HT-29 (cell line): ENCODE measurements around the gene CDHR1. TPM values are rescaled to one million over a fixed set of nuclear protein-coding genes. Genes with fewer than 3 reads are reported as not detected.

Experiments
- DNase-seq: peaks from one replicate; pipeline ENCODE4 v3.0.0-alpha.2; 2015; ENCODE audit warnings: low spot score
- total RNA-seq: library from RNA; depleted of rRNA; stranded (reverse); fragments of >200 nt; shearing (Covaris generic); gene quantifications from 2 replicates; pipeline ENCODE4 v1.2.3, GENCODE V29; 2014

Gene CDHR1
- total RNA-seq, 1 experiment from 2014 or later, result not detected

DNA sequence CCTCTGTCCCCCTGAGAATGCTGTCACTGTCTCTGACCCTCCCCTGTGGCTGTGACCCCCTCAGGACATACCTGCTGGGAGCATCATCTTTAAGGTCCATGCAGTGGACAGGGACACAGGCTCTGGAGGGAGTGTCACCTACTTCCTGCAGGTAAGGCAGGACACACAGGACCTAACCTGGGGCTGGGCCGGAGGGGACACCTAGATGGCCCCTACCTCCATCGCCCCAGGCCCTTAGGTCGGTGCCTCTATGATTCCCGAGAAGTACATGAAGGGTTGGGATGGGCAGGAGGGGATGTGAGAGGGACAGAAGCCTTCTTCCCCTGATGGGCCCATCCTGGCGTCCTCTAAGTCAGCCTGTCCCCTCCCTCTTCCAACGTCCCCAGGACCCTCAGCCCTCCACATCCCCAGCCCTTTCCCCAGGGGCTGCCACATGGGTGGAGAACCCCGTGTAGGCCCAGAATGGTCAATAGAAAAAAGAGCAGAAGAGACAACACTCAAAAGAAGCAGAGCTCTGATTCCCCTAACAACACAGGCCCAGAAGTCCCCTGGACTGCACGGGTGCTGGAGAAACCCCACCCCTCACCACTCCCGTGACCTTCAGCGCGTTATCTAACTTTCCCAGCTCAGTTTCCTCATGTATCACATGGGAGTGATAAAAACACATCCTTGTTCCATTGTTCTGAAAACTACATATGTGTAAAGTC, 6.4 kb downstream of the CDHR1 start:
- no peak for DNase-seq

DNA sequence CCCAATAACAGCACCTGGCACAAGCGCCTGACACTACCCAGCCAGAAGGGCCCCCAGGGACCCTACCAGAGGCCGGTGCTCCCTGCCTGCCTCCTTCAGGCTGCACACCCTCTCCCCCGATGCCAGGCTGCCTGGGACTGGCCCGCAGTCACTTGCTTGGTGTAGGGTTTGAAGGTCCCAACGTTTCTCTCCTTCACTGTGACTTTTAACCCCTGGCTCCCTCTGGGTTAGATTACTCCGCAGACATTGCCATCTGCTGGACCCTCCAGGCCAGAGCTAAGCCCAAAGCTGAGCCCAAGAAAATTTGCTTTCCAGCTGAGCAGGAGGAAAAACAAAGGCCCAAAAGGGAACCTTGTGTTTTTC, 6.9 kb downstream of the CDHR1 start:
- no peak for DNase-seq

DNA sequence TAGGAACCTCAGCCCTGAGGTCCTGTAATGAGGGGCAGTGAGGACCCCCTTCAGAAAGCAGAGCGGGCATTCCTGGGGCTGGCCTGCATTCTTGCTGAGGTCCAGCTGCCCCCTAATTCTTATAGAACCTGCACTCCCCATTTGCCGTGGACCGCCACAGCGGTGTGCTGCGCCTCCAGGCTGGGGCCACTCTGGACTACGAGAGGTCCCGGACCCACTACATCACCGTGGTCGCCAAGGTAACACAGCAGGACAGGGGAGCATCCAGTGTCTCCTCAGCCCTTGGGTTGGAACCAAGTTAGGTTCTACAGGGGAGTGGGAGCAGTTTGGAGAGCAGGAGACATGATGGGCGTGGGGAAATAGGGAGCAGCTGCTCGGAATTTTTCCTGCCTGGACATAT, 7.3 kb downstream of the CDHR1 start:
- no peak for DNase-seq

DNA sequence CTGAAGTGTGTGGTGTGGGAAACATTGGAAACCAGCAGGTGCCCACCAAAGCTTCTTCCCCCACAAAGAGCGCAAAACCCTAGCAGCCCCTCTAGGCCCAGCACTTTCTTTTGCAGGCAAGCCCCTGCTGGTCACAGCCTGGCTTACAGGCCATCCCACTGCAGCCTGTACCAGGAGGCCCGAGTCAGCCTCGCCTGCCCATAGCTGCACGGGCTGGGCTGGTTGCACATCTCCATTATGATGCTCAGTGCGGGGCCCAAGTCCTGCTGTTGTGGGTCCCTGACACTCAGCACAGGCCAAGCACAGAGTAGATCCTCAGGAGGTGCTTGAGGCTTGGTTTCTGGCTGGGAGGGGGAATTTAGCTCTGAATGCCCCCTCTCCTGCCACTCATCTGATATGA, 8.0 kb downstream of the CDHR1 start:
- no peak for DNase-seq

DNA sequence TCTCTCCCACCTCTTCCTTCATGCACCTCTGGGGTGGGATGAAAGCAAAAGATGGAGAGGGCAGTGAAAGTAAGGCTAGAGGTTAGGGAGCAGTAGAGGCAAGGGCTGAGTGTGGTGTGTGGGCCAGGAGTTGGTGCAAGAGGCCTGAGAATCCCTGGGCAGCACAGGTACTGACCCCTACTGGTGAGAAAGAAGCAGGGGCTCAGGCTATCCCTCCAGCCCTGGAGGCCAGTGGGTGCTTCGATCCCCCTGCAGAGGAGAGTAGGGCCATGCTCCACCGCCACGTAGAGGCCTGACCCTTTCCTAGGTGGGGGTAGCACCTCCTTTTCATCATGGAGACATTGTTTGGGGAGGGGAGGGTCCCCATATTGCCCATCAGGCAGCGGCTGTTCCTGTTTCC, 9.8 kb downstream of the CDHR1 start:
- DNase-seq, result no peak

DNA sequence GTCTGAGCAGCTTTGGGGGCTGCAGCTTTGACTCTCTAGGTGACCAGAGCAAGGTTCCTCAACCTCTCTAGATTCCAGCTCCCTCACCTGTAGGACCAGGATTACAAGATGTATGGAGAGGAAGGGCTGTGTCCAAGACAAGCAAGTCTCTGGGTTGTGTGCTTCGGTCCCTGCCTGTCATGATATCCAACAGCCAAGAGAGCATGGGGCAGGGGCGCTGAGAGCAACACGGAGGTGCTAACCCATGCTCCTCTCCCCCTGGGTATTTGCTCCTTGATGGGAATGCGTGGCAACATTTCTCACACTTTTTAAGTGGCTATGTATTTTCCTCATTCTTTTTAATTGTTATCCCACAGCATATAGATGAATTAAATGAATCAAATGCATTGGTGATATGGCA, 10.3 kb downstream of the CDHR1 start:
- no peak for DNase-seq

DNA sequence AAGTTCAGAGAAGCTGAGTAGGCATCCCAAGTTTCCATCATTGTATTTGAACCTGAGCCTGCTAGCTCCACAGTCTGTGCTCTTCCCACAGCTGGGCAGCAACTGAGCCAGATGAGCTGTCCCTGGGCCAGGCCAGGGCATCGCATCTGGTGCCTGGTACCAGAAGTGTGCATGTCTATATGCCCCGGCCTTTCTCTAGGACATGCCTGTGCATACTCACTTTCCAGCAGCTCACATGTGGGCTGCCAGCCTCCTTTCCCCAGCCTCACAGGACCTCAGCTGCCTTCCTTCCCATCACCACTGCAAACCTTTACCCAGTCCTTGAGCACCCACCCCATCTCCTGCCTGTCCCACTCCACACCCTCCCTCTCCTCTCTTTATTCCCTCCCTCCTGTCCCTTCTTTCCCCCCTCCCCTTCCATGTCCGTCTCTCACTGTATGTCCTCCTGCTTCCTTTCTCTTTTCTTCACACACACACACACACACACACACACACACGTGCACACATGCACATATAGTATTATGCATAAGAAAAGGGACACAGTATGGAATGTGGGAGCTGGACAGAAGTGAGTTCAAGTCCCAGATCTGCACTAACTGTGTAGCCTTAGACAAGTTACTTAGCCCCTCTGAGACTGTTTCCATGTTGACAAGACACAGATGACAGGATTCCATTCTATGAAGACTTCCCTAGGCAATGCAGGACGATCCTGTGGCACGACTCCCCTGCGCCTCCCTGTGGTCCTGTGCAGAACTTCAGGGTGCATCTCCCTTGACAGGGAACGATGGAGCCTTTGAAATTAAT, 10.9 kb downstream of the CDHR1 start:
- peak; percentile 65 for DNase-seq

DNA sequence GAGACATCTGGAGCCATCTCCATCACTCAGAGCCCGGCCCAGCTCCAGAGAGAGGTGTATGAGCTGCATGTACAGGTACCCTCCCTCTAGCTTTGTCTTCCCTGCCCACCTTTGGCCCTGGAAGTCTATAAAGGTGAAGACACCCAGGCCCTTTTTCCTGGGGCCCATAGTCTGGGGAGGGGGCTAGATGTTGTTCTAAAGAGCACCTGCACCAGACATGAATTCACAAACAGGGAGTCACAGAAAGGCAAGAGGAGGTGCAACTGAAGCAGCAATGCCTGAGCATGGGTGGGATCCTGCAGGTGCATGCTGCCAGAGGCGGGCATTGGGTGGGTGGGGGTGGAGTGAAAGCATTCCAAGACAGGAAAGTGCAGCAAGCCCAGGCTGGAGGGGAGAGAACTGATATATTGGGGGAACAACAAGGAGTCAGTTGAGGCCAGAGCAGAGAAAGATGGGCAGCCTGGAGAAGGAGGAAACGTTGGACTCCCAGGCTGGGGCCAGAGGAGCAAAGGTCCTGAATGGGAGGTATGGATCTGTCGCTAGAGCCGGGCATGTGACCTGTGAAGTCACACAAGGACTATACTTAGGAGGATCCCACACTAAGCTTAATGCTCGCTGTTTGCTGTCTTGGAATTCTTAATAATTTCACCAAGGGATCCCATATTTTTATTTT, 11.7 kb downstream of the CDHR1 start:
- no peak for DNase-seq

DNA sequence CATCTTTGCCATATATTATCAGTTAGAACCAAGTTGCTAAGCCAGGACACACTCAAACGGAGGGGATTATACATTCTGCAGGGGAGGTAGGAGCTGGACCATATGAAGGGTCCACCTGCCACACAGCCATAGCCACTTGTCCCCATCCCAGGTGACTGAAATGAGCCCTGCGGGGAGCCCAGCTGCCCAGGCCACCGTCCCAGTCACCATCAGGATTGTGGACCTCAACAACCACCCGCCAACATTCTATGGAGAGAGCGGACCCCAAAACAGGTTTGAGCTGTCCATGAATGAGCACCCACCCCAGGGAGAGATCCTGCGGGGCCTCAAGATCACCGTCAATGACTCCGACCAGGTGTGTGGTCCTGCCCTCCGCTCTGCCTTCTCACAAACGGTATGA, 13.7 kb downstream of the CDHR1 start:
- DNase-seq, result no peak

DNA sequence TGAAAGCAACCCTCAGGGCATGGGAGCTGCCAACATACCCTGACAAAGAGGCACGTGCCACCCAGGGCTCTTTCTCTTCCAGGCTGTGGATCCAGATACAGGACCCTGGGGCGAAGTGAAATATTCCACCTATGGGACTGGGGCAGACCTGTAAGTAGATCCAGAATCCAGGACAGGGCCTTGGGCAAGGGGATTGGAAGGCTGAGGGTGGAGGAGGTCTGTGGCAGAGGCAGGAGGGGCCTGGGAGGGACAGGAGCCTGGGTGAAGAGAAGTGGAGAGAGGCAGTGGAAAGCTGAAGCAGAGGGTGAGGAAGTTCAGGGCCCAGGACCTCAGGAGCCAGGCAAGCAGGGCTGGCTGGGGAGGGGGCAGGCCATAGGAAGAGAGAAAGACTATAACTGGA, 17.2 kb downstream of the CDHR1 start:
- no peak for DNase-seq

DNA sequence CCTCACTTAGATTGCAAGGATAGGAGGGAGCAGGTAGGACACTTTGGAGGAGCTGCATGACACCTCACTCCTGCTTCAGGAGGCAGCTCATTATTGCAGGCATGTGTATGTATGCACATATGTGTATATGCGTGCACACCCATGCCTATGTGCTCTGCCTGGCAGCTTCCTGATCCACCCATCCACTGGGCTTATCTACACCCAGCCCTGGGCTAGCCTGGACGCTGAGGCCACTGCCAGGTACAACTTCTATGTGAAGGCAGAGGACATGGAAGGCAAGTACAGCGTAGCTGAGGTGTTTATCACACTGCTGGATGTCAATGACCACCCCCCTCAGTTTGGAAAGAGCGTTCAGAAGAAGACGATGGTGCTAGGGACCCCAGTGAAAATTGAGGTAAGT, 17.7 kb downstream of the CDHR1 start:
- DNase-seq, result no peak

DNA sequence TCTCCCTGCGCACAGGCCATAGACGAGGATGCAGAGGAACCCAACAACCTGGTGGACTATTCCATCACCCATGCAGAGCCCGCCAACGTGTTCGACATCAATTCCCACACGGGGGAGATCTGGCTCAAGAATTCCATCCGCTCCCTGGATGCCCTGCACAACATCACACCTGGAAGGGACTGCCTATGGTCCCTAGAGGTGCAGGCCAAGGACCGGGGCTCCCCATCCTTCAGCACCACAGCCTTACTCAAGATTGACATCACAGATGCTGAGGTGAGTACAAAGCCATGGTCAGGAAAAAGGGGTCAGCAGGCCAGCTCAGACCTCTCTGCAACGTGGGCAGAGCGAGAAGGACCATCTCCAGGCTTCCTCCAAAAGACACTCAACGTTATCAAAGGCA, 18.7 kb downstream of the CDHR1 start:
- no peak for DNase-seq

DNA sequence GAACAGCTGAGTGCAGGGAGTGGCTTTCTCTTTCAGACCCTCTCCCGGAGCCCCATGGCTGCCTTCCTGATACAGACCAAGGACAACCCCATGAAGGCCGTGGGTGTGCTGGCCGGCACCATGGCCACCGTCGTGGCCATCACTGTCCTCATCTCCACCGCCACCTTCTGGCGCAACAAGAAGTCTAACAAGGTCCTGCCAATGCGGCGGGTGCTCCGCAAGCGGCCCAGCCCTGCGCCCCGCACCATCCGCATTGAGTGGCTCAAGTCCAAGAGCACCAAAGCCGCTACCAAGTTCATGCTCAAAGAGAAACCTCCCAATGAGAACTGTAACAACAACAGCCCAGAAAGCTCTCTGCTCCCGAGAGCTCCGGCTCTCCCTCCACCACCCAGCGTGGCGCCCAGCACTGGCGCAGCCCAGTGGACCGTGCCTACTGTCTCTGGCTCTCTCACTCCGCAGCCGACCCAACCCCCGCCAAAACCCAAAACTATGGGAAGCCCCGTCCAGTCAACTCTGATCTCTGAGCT, 19.8 kb downstream of the CDHR1 start:
- no peak for DNase-seq

DNA sequence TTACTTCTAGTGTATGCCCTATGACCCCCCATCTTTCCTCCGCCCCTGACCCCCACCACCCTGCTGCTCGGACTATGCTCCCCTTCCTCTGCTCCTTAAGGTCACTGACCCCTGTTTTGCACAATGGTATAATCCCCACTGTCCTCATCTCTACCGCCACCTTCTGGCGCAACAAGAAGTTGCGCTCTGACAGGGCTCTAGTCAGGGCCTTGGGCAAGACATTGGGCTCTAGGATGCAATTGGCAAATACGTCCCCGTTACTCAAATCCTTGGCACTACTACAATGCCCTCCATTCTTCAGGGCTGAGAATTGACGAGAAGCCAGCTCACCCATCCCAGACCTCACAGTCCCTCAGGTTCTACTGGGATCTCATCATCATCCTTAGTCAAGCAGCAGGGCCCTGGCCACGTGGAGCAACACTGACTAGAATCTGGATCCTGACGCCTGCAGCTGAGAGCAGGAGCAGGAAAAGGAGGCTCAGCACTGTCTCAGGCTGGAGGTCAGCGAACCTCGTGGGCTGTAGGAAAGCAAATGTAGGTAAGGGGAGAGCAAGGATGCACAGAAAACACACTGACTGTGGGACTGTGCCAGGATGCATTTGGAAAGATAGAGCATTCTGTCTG, 20.4 kb downstream of the CDHR1 start:
- DNase-seq, result peak; percentile 23

DNA sequence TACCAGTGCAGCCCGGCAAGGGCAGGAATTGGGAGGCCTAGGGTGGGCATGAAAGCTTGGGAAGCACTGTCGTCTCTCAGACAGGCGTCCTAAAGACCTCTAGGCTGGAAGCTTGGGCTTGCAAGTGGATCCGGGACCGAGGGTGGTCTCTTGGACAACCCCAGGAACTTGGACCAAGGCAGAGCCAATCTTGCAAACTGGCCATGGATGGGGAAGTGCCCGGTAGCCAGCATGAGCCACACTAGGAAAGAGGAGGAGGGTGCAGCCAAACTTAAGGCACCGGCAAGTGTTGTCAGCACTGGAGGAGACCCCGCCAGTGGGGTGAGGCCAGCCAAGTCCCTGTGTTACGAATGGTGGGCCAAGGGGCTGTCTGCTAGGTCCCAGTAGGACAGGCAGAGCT, 22.5 kb downstream of the CDHR1 start:
- DNase-seq, result no peak

DNA sequence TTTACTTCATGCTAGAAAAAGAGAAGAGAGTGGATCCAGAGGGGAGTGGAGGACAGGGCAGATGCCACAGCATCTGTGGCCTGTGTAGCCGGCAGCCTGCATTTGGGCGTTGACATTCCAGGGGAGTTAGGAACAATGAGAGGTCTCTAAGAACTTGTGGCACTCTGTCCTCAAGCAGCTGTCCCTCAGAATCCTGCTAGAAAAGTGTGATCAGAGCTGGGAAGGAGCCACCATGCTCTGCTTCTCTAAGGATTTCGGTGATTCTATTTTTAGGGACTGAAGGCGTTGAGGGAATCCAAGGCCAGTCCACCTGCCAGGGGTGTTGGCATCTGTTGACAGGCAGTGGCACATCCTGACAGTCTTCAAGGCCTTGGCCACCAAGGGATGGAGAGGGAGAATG, 23.4 kb downstream of the CDHR1 start:
- DNase-seq, result no peak

DNA sequence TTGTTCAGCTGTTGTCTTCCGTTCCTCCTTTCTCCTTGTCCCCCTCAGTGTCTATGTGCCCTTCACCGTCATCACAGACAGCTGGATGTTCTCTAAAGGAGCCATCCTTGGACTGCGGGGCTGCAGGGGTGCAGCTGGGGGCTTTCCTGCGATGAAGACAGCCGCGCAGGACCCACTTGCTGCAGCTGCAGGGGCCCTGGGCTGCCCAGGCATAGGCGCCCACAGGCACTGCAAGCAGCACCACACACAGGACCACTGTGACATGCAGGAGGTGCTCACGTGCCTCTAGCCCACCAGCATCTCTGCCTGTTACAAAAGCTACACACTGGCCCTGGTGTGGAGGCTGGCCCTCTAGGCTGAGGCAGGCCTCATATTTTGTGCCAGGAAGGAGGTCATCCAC, 27.6 kb downstream of the CDHR1 start:
- DNase-seq, result no peak

DNA sequence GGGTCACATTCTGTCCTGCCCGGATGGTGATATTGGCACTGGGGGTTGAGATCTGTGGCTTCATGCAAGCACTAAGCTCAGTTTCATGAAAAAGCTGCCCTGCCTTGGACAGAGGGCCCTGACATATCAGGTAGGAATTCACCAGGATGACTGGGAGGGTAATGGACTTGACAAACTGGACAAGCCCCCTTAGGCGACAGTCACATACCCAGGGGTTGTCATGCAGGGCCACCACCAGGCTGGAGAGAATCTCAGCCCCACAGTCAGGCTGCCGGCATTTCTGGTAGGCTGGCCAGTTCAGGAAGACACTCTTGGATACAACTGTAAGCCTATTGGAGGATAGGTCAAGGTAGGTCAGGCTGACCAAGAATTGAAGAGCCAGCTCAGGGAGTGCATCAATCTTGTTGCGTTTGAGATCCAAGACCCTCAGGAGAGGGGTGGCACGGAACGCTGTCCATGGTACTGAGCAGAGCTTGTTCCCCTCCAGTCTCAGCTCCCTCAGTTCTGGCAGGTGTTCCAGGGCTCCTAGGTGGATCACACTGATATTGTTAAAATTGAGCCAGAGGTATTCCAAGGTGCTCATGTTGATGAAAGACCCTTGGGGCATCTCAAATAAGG, 30.2 kb downstream of the CDHR1 start:
- no peak for DNase-seq

DNA sequence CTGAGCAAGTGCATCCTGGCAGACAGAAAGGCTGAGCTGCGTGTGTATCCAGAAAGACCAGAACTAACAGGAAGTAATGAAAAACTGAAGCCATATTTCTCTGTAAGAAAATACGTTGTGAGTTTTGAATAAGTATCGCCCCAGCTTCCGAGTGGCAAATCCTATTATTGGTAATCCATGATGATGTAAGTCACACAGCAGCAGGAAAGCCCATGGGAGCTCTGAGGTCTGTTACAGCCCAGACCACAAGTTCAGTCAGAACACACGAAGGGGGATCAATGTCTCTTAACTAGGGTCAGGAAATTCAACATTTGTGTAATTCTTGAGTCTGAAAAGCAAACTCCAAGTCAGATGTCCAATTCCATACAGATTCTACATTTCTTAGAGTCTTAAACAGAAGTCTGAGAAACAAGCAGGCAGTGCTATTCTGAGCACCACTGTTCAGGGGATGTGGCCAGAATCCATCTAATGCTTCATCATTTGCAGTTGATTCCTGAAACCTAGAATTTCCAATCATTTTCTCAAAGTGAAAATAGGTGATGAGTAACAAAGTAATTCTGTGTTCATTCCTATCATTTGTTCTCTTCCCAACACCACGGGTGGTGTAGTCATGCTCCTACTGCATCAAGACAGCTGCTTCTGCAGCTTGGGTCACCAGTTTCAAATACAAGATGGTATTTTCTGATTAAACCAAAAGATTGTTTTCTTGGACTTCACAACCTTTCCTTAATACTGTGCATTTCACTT, 31.3 kb downstream of the CDHR1 start, which contains the start of gene LRIT2:
Gene LRIT2, minus strand, starts transcription at position 118 of the 747 bp plus-strand sequence. Its CDS starts 24 bp downstream, at position 94.
- DNase-seq, result no peak

DNA sequence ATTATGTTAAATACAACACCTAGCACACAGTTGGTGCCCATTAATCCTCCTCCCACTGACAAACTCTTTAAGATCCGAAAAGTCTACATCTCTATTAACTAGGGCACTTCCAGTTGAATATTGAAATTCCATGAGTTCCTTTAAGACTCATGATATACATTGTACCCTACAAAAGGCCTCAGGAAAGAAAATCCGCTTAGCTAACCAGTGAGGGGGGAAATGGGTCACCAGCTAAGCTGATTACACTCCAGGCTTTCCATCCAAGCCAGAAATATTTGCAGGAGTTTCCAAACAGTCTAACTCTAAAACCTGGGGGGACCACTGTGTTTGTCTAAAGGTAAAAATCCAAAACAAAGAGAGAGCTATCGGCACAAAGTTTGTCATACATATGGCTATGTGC, 32.3 kb downstream of the CDHR1 start:
- DNase-seq, result no peak

DNA sequence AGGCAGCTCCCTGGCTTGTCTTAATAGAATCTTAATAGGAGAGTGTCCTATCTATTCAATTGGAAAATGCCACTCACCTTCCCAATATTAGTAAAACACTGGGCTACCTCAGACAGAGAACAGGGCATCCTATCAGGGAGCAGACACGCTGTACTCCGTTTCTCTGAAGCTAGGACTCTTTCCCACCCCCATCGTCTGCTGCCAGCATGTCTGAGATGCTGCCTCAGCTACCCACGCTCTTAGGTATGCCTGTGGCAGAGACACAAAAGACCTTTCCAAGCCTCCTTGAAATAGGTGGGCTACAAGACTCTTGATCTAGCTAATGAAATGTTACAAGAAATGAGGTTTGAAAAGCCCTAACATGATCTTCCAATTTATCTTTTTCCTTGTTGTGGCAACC, 33.5 kb downstream of the CDHR1 start:
- no peak for DNase-seq
